HuH-7.5 (cell line): ENCODE results near the gene SETD1B.
A peak's percentile ranks its signal among the peaks of the same experiment; 100 is the strongest.

Experiments
- DNase-seq: peaks from one replicate; pipeline ENCODE4 v3.0.0; 2011; ENCODE audit warnings: low spot score

SETD1B gene

GRCh38 chr12:121809712-121810116 is 5.9 kb downstream of the SETD1B start:
- no peak for DNase-seq

GRCh38 chr12:121810234-121810817 is 6.5 kb downstream of the SETD1B start:
- DNase-seq: no peak

GRCh38 chr12:121810833-121811433 is 7.1 kb downstream of the SETD1B start:
- DNase-seq: no peak

GRCh38 chr12:121811434-121812319 is 7.9 kb downstream of the SETD1B start:
- DNase-seq: peak; percentile 89

GRCh38 chr12:121812320-121812871 is 8.6 kb downstream of the SETD1B start:
- DNase-seq: no peak

DNA sequence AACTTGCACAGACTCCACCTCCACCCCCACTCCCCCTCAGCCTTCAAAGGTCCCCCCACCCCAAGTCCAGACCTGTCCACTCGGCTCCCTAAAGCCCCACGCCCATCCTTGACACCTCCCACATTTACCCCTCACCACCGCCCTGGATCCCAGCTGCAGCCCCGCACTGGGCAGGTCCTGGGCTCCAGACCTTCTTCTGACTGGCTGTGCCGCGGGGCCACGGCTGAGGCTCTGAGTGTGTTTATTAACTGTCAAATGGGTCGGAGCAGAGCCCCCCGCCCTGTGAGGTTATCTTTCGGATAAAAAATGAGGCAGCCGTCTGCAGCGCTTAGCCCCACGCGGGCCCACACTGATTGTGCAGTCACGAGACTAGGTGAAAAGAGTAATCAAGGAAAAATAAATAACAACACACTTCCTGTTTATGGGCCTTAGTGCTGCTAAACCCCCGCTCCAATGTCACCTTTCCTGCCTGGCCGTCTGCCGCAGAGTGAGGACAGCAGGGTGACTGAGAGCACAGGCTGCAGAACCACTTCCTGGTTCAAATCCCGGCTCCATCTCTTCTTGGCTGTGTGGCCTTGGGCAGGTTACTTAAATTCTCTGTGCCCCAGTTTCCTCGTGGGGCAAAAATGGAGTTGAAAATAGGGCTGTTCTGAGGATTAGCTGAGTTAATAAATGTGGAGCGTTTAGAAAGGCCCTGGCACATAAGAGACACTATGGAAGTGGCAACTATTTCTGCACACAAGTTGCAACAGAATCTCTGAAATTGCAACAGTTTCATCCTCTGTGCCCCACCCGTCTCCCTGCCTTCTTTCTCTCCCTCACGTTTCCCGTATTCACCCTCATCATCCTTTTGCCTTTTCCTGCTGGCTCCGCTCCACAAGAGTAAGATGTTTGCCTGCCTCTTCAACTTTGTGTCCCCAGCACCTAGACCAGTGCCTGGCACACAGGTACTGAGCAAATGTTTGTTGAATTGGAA is 9.4 kb downstream of the SETD1B start:
- no peak for DNase-seq

DNA sequence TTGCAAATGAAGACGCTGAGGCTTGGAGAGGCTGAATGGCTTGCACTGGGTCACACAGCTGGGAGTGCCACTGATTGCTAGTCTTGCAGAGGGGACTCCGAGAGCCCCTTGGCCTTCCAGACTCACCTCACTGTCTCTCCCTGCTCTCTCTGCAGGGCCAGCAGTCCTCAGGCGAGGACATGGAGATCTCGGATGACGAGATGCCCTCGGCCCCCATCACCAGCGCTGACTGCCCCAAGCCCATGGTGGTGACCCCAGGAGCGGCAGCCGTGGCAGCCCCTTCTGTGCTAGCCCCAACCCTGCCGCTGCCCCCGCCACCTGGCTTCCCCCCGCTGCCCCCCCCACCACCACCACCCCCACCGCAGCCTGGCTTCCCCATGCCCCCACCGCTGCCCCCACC is 10.1 kb downstream of the SETD1B start:
- DNase-seq: no peak

- no peak for DNase-seq
Measured at GRCh38 chr12:121814429-121815119, 10.8 kb downstream of the SETD1B start.

DNA sequence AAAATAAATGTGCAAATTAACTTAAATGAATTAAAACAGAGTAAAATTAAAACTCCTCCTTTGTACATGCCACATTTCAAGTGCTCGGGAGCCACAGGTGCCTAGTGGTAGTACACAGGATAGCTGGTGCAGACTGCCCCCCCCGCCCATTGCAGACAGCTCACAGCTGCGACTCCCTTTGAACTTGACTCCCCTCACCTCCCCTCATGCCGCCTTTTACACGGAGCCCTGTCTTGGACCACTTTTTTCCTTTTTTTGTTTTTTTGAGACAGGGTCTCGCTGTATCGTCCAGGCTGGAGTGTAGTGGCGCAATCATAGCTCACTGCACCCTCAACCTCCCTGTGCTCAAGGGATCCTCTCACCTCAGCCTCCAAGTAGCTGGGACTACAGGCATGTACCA is 11.5 kb downstream of the SETD1B start:
- DNase-seq: no peak

DNA sequence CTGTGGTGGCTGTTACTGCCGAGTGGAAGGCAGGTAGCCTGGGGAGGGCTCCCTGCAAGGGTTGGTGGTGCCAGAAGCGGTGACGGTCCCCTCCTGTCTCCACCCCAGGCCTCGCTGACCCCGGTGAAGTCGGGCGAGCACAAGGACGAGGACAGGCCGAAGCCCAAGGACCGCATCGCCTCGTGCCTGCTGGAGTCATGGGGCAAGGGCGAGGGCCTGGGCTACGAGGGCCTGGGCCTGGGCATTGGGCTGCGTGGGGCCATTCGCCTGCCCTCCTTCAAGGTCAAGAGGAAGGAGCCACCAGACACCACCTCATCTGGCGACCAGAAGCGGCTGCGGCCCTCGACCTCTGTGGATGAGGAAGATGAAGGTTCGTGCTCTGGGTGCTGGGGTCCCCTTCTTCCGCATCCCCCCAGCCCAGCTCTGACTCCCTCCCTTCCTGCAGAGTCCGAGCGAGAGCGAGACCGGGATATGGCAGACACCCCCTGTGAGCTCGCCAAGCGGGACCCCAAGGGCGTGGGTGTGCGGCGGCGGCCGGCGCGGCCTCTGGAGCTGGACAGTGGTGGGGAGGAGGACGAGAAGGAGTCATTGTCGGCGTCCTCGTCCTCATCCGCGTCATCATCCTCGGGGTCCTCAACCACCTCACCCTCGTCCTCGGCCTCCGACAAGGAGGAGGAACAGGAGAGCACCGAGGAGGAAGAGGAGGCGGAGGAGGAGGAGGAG is 13.3 kb downstream of the SETD1B start:
- DNase-seq: no peak

DNA sequence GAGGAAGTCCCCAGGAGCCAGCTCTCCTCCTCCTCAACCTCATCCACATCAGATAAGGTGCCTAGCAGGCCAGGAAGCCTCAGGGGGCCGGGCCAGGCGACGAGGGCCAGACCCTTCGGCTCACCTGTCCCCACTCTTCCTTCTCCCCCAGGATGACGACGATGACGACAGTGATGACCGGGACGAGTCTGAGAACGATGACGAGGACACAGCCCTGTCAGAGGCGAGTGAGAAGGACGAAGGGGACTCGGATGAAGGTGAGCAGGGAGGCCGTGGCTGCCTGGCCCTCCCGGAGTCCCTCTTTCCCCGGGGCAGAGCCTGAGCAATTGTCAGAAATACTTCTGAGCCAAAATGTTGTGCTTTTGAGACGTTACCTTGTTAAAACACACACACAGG is 13.8 kb downstream of the SETD1B start:
- DNase-seq: no peak

DNA sequence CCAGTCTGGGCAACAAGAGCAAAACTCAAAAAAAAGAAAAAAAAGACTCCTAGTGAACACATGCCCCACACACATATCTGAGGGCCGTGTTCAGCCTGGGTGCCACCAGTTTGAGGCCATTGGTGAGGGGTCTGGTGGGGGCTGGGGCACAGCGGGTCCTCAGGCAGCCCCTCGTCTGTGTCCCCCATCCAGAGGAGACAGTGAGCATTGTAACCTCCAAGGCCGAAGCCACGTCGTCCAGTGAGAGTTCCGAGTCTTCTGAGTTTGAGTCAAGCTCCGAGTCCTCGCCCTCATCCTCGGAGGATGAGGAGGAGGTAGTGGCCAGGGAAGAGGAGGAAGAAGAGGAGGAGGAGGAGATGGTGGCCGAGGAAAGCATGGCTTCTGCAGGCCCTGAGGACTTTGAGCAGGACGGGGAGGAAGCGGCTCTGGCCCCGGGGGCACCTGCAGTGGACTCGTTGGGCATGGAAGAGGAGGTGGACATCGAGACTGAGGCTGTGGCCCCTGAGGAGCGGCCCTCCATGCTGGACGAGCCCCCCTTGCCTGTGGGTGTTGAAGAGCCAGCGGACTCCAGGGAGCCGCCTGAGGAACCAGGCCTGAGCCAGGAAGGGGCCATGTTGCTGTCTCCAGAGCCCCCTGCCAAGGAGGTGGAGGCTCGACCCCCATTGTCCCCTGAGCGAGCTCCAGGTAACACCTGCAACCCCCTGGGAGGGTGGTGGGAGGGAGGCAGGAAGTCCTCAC is 15.6 kb downstream of the SETD1B start:
- DNase-seq: no peak

GRCh38 chr12:121820056-121820455 is 16.2 kb downstream of the SETD1B start:
- DNase-seq: no peak

DNA sequence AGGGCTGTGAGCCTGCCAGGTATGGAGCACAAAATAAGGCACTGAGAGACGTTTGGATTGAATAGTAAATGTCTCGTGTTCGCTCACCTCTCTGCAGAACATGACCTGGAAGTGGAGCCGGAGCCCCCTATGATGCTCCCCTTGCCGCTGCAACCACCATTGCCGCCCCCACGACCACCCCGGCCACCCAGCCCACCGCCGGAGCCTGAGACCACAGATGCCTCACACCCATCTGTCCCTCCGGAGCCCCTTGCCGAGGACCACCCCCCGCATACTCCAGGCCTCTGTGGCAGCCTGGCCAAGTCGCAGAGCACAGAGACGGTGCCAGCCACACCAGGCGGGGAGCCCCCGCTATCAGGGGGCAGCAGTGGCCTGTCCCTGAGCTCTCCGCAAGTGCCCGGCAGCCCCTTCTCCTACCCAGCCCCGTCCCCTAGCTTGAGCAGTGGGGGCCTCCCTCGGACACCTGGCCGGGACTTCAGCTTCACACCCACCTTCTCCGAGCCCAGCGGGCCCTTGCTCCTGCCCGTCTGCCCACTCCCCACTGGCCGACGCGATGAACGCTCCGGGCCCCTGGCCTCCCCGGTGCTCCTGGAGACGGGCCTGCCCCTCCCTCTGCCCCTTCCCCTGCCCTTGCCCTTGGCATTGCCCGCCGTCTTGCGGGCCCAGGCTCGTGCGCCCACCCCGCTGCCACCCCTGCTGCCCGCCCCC is 18.7 kb downstream of the SETD1B start:
- no peak for DNase-seq

- DNase-seq: no peak
Measured at GRCh38 chr12:121823101-121823726, 19.4 kb downstream of the SETD1B start.

- DNase-seq: no peak
Measured at GRCh38 chr12:121823727-121824115, 19.9 kb downstream of the SETD1B start.

GRCh38 chr12:121825041-121825523 is 21.3 kb downstream of the SETD1B start:
- no peak for DNase-seq
